Stimulated activated effector memory CD8-positive, alpha-beta T cell treated with anti-CD3 and anti-CD28 coated beads, Interleukin-12 subunit alpha, Interleukin-12 subunit beta, amount 100 ng/mL, for 72 hours (primary cell): ENCODE measurements around the gene BABAM2.

Experiments
- ATAC-seq: fragments of 150-1000 bp; cut with Tn5 transposase; 2 replicates; pipeline ENCODE4 v1.10.0; 2021
- DNase-seq, 2 donors: peaks; one replicate each; pipeline ENCODE4 v3.0.0; 2021 to 2022; ENCODE audit warnings: low spot score in 2 of 2
- H3K27ac Mint-ChIP-seq: one replicate; pipeline ENCODE4 v1.8.0; 2022; ENCODE audit warnings: mild to moderate bottlenecking, mixed read lengths
- H3K36me3 Mint-ChIP-seq: one replicate; pipeline ENCODE4 v1.8.0; 2022; ENCODE audit warnings: mild to moderate bottlenecking, mixed read lengths
- H3K4me1 Mint-ChIP-seq: one replicate; pipeline ENCODE4 v1.8.0; 2022; ENCODE audit warnings: mixed read lengths
- H3K4me3 Mint-ChIP-seq: one replicate; pipeline ENCODE4 v1.8.0; 2022; ENCODE audit warnings: mild to moderate bottlenecking, mixed read lengths
- H3K9me3 Mint-ChIP-seq: one replicate; pipeline ENCODE4 v1.8.0; 2022; ENCODE audit warnings: mixed read lengths

Gene BABAM2

GRCh38 chr2:28345619-28346018 lies 455.1 kb downstream of the BABAM2 start:
- no peak for DNase-seq
- Mint-ChIP-seq H3K27ac (peak overlapping the region; percentile 75), H3K36me3 (peaks cover 7% of the 10 kb centered on the region), H3K4me3 (no peak overlapping the region), H3K4me1 (peaks cover 38% of the 10 kb centered on the region), H3K9me3 (no peaks in the 10 kb centered on the region)
- no peak for ATAC-seq

- ATAC-seq, result no peak
- peak overlapping the region; percentile 90 for H3K27ac Mint-ChIP-seq
These were observed 456.1 kb downstream of the BABAM2 start for GRCh38 chr2:28346587-28346986.

DNA sequence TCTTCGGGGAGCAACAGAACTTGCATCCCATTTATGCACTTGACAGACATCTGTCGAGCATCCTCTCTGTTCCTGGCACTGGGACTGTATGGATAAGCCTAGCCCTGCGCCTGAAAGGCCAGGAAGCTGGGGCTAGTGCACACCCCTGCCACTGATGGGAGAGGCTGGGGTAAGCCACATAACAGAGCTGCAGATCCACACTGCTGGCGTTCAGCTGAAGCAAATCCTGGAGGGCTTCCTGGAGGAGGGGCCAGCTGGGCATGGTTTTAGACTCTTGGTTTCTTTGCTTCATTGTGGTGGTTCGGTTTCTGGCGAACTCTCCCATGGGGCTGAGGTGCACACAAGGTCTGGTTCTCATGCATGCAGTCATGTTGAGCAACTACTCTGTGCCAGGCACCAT lies 456.7 kb downstream of the BABAM2 start:
- Mint-ChIP-seq H3K9me3 (no peaks in the 10 kb centered on the region), H3K36me3 (peaks cover 7% of the 10 kb centered on the region), H3K27ac (peak overlapping the region; percentile 90), H3K4me1 (peaks cover 39% of the 10 kb centered on the region), H3K4me3 (peak overlapping the region; percentile 72)
- DNase-seq (no peak), ATAC-seq (no peak)

More at GRCh38 chr2:28346587-28346986, 456.1 kb downstream of the BABAM2 start:
- H3K4me1 Mint-ChIP-seq, result peaks cover 38% of the 10 kb centered on the region
- H3K4me3 Mint-ChIP-seq, result peak overlapping the region; percentile 72
- no peak for DNase-seq
- H3K9me3 Mint-ChIP-seq, result no peaks in the 10 kb centered on the region
- H3K36me3 Mint-ChIP-seq, result peaks cover 7% of the 10 kb centered on the region

DNA sequence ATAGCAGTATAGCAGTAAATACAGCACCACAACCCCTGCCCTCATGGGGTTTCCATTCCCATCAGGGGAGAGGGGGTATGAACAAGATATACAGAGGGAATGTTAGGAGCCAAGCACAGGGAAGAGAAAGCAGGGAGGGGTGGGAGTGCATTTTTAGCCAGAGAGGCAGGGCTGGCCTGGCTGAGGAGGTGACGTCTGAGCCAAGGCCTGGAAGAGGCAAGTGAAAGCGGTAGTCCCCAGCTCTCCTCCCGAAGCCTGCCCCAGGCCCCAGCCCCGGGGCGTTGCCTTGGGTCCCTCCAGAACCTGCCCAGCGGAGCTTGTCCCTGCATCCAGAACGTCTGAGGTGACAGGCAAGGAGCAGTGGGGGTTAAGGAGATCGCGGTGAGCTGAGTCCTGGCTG lies 457.1 kb downstream of the BABAM2 start:
- peaks cover 43% of the 10 kb centered on the region for H3K4me1 Mint-ChIP-seq
- peak overlapping the region; percentile 90 for H3K27ac Mint-ChIP-seq
- no peak for DNase-seq
- H3K36me3 Mint-ChIP-seq, result peaks cover 7% of the 10 kb centered on the region
- peak; percentile 25 for ATAC-seq
- H3K4me3 Mint-ChIP-seq, result peak overlapping the region; percentile 72
- H3K9me3 Mint-ChIP-seq, result no peaks in the 10 kb centered on the region

DNA sequence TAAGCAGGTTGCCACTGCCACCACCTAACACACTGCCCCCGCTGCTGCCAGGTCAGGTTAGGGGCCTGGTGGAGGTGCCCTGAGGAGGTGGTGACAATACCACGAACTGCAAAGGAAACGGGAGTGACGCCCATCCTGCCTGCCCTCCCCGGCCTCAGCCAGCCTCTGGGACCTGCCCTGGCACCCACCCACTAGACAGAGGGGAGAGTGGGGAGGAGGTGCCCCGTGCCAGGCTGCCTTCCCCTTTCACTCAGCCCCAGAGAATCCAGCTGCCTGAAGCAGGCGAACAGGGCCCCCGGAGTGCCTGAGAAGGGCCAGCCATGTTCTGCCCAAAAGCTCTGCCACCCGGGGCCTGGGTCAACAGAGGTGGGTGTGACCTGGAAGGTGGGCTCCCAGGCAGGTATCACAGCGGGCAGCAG lies 457.6 kb downstream of the BABAM2 start:
- ATAC-seq (peak; percentile 96), DNase-seq (peak; percentile 53 to 79)
- Mint-ChIP-seq H3K27ac (peak overlapping the region; percentile 90), H3K4me1 (peaks cover 46% of the 10 kb centered on the region), H3K9me3 (no peaks in the 10 kb centered on the region), H3K4me3 (peak overlapping the region; percentile 72), H3K36me3 (peaks cover 7% of the 10 kb centered on the region)

DNA sequence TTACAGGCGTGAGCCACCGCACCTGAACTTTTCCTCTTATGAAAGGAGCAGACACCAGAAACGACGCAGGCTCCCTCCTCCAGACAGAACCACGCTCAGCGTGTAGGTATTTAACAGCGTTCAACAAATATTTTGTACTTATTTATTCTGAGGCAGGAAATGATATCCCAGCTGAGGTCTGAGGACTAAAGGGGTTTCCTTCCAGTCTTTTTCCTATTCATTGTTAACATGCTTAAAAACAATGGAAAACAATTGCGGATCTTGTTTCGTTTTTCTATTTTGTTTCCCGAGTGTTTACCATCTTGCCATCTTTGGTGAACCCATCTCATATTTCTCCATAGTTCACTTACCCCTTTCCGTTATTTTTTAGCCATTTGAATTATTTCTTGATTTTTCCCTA lies 458.4 kb downstream of the BABAM2 start:
- ATAC-seq, result no peak
- Mint-ChIP-seq H3K4me1 (peaks cover 46% of the 10 kb centered on the region), H3K4me3 (peak overlapping the region; percentile 72), H3K27ac (peak overlapping the region; percentile 90), H3K9me3 (no peaks in the 10 kb centered on the region), H3K36me3 (peaks cover 7% of the 10 kb centered on the region)
- no peak for DNase-seq

DNA sequence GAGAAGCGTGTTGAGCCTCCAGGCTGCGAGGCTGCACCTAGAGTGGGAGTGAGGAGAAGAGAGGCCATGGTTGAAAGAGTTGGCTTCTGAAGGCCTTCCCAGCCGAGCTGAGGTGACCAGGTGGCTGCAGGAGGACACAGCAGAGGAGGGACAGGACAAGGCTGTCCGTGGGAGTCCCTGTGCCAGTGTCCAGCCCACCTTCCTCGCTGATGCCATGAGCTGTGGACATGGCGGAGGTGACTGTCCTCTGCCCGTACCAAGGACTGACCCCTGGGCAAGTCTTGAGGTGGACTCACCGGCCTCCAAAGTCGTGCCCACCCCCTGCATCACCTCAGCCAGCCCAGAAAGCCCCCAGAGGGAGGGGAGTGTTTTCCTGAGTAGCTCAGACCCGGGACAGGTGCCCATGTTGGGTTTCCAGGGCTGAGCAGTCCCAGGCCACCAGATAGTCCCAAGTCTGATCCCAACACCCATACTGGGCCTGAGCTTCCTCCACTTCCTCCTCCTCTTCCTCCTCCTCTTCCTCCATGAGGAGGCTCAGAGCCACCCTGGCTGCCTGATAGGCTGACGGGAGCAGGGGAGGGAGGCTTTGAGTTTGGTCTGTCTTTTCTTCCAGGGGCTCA lies 459.1 kb downstream of the BABAM2 start:
- Mint-ChIP-seq H3K4me3 (peak overlapping the region; percentile 72), H3K9me3 (no peaks in the 10 kb centered on the region), H3K27ac (peak overlapping the region; percentile 90), H3K4me1 (peaks cover 46% of the 10 kb centered on the region), H3K36me3 (peaks cover 7% of the 10 kb centered on the region)
- ATAC-seq, result no peak
- no peak for DNase-seq

DNA sequence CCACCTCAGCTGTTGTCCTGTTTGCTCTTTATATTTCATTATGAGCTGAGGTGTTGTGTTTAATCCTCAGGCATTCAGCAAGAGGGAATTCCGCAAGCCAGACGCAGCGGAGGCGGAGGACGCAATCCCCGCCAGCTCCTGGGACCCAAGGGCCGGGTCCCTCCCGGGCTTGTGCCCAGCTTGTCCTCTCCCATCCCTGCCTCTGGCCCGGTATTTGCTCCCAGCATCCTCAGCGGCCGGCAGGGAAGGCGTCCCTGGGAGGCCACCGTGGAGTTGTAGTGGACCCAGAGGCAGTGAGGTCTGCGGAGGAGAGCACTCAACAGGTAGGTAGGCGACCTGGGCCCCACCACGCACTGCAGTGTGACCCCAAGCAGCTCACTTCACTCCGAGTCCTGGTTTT lies 459.7 kb downstream of the BABAM2 start:
- ATAC-seq (no peak), DNase-seq (no peak)
- H3K27ac Mint-ChIP-seq, result peak overlapping the region; percentile 90
- H3K4me1 Mint-ChIP-seq, result peaks cover 51% of the 10 kb centered on the region
- H3K4me3 Mint-ChIP-seq, result peak overlapping the region; percentile 21
- H3K36me3 Mint-ChIP-seq, result peaks cover 7% of the 10 kb centered on the region
- no peaks in the 10 kb centered on the region for H3K9me3 Mint-ChIP-seq

DNA sequence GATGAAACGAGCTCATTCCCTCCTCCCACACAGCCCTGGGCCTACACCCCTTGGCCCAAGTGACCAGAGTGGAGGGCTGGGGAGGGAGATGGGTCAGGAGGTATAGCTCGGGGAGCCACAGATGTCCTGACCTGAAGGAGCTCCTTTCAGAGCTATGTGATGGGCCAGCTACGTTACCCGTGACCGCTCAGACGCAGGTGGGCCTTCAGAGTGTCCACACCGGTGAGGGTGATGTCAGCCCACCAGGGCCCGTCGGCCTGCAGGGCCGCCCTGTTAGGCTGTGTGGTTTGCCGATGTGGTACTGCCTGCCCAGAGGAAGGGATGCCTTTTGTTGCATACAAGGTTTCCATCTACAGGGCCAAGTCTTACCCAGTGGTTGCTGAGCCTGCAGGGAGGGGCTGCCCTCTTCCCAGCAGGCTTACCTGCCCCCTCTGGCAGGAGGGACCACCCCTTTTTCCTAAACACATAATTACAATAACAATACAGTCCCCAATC lies 460.3 kb downstream of the BABAM2 start:
- H3K4me3 Mint-ChIP-seq, result peak overlapping the region; percentile 21
- H3K9me3 Mint-ChIP-seq, result no peaks in the 10 kb centered on the region
- H3K4me1 Mint-ChIP-seq, result peaks cover 53% of the 10 kb centered on the region
- DNase-seq, result no peak
- H3K27ac Mint-ChIP-seq, result peak overlapping the region; percentile 68
- ATAC-seq, result no peak
- H3K36me3 Mint-ChIP-seq, result peaks cover 7% of the 10 kb centered on the region

GRCh38 chr2:28351621-28352020 lies 461.1 kb downstream of the BABAM2 start:
- Mint-ChIP-seq H3K27ac (peak overlapping the region; percentile 68), H3K4me3 (peak overlapping the region; percentile 21), H3K4me1 (peaks cover 57% of the 10 kb centered on the region), H3K9me3 (no peaks in the 10 kb centered on the region), H3K36me3 (peaks cover 7% of the 10 kb centered on the region)
- DNase-seq (no peak), ATAC-seq (no peak)

- Mint-ChIP-seq H3K36me3 (peaks cover 7% of the 10 kb centered on the region), H3K4me3 (no peak overlapping the region), H3K4me1 (peaks cover 57% of the 10 kb centered on the region), H3K27ac (peak overlapping the region; percentile 68), H3K9me3 (no peaks in the 10 kb centered on the region)
- no peak for ATAC-seq
- DNase-seq, result no peak
These were observed 461.6 kb downstream of the BABAM2 start for GRCh38 chr2:28352104-28352503.

DNA sequence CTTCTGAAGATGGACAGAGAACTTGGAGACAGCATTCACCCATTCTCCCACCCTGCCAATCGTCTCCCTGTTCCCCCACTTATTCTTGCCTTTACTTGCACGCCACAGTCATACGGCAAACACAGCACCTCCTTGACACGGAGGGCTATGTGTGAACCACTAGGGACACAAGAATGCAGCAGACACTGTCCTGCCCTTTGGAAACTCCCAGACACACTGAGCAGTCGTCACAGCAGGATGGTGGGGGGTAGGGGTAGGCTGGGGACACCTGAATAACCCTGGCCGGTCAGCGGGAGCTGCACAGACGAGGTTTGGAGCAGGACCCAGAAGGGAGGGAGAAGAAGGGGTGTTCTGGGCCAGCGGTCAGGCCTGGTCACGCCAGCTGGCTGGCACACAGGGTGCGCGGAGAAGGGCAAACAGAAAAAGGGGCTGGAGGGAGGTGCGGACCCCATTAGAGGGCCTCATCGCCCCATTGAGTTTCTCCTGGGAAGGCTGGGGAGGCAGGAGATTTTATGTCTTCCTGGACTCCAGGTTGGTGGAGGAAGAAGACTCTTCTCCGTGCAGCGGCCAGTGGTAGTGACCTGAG lies 462.2 kb downstream of the BABAM2 start:
- no peak for DNase-seq
- ATAC-seq, result no peak
- Mint-ChIP-seq H3K9me3 (no peaks in the 10 kb centered on the region), H3K27ac (no peak overlapping the region), H3K4me1 (peaks cover 52% of the 10 kb centered on the region), H3K36me3 (peaks cover 7% of the 10 kb centered on the region), H3K4me3 (no peak overlapping the region)

- no peak overlapping the region for H3K4me3 Mint-ChIP-seq
- H3K36me3 Mint-ChIP-seq, result peaks cover 9% of the 10 kb centered on the region
- peaks cover 50% of the 10 kb centered on the region for H3K4me1 Mint-ChIP-seq
- peak overlapping the region; percentile 91 for H3K27ac Mint-ChIP-seq
- no peaks in the 10 kb centered on the region for H3K9me3 Mint-ChIP-seq
- DNase-seq (no peak), ATAC-seq (no peak)
These were observed 464.5 kb downstream of the BABAM2 start for GRCh38 chr2:28354920-28355520.

DNA sequence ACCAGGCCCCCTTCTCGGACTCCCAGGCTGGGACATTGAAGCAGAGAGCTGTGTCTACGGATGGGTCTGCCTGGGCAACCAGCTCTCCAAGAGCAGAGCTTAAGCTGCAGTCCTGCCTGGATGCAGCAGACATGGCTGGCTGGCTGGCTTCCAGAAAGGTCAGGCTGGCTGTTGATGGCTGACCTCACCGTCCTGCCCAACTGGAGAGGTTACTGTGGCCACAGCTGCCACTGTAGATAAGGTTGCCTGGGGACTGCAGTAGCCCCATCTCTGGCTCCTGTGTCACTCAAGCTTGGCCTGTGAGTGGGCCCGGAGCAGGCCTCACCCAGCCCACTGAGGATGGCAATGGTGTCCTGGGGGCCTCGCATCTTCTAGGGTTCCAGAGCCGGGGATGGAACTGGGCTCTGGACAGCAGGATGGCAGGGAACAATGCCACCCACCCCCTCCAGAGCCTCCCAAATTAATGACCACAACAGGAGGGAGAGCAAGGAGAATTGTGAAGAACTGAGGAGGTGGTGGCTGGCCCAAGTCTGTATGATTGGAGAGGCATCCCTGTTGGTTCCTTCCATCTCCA lies 465.1 kb downstream of the BABAM2 start:
- DNase-seq (no peak), ATAC-seq (no peak)
- H3K9me3 Mint-ChIP-seq, result no peaks in the 10 kb centered on the region
- H3K36me3 Mint-ChIP-seq, result peaks cover 11% of the 10 kb centered on the region
- peak overlapping the region; percentile 91 for H3K27ac Mint-ChIP-seq
- peak overlapping the region; percentile 21 for H3K4me3 Mint-ChIP-seq
- peaks cover 56% of the 10 kb centered on the region for H3K4me1 Mint-ChIP-seq

GRCh38 chr2:28356095-28356911 lies 465.8 kb downstream of the BABAM2 start:
- H3K27ac Mint-ChIP-seq, result peak overlapping the region; percentile 91
- peaks cover 63% of the 10 kb centered on the region for H3K4me1 Mint-ChIP-seq
- peak overlapping the region; percentile 21 for H3K4me3 Mint-ChIP-seq
- DNase-seq, result no peak
- peak; percentile 53 for ATAC-seq
- peaks cover 14% of the 10 kb centered on the region for H3K36me3 Mint-ChIP-seq
- no peaks in the 10 kb centered on the region for H3K9me3 Mint-ChIP-seq
